IMR-90 (cell line): ENCODE results near the gene ZNF608. TPM values are rescaled to one million over a fixed set of nuclear protein-coding genes. Genes with fewer than 3 reads are reported as not detected.

Experiments used
- ATAC-seq: fragments of 200-7000 bp; cut with Tn5 transposase; 2 replicates; pipeline ENCODE4 v1.9.1; 2020; ENCODE audit warnings: low read depth, mild to moderate bottlenecking, moderate library complexity
- BruUV-seq: library from RNA; stranded (reverse); fragments of 400-500 nt; replicated peaks from 2 replicates; lab custom pipeline; 2021; lab: Mats Ljungman, UMichigan
- CTCF ChIA-PET: fragments of 300-600 bp; formaldehyde crosslinking; extraction: SDS; loops from one replicate; lab custom pipeline; 2021; ENCODE audit warnings: antibody characterized with exemption; lab: Yijun Ruan, JAX
- POLR2A ChIA-PET: fragments of 300-600 bp; sonication (Branson Sonifier 250); formaldehyde crosslinking; loops from one replicate; lab custom pipeline; 2022; ENCODE audit warnings: antibody characterized with exemption; ENCODE audit not compliant: unreplicated experiment; lab: Charles Lee
- DNase-seq: peaks from one replicate; pipeline ENCODE4 v3.0.0; 2013
- H2AFZ ChIP-seq: replicated peaks from 2 replicates; pipeline ENCODE3; 2013; ENCODE audit warnings: low read length, mild to moderate bottlenecking; ENCODE audit not compliant: poor library complexity
- H2AK5ac ChIP-seq: 2 replicates; pipeline ENCODE4 v1.6.1; 2013; ENCODE audit warnings: low read depth, low read length, inconsistent platforms
- H2AK9ac ChIP-seq: replicated peaks from 2 replicates; pipeline ENCODE3; 2013; ENCODE audit warnings: mild to moderate bottlenecking, low read depth, low read length, moderate library complexity; ENCODE audit not compliant: poor library complexity
- H2BK120ac ChIP-seq: 2 replicates; pipeline ENCODE4 v1.6.1; 2013; ENCODE audit warnings: low read depth, low read length, inconsistent platforms
- H2BK15ac ChIP-seq: 3 replicates; pipeline ENCODE4 v1.6.1; 2013; ENCODE audit warnings: low read depth, low read length, inconsistent platforms
- H2BK20ac ChIP-seq: 2 replicates; pipeline ENCODE4 v1.6.1; 2013; ENCODE audit warnings: low read depth, mild to moderate bottlenecking, inconsistent platforms, low read length, moderate library complexity
- H2BK5ac ChIP-seq: 2 replicates; pipeline ENCODE4 v1.6.1; 2013; ENCODE audit warnings: mild to moderate bottlenecking, low read depth, low read length, inconsistent platforms; ENCODE audit not compliant: poor library complexity, severe bottlenecking
- H3K14ac ChIP-seq: replicated peaks from 2 replicates; pipeline ENCODE4 v1.6.1; 2013; ENCODE audit warnings: low read depth, low read length, inconsistent platforms
- H3K18ac ChIP-seq: 2 replicates; pipeline ENCODE4 v1.6.1; 2013; ENCODE audit warnings: low read depth, low read length, control low read depth
- H3K23ac ChIP-seq: 2 replicates; pipeline ENCODE4 v1.6.1; 2013; ENCODE audit warnings: low read depth, low read length, inconsistent platforms
- H3K27ac ChIP-seq: 2 replicates; pipeline ENCODE4 v1.5.1; 2013; ENCODE audit warnings: mild to moderate bottlenecking, control low read depth, low read length; ENCODE audit not compliant: insufficient read depth
- H3K27me3 ChIP-seq: 2 replicates; pipeline ENCODE4 v1.6.1; 2013; ENCODE audit warnings: low read length; ENCODE audit not compliant: control insufficient read depth, insufficient read depth
- H3K36me3 ChIP-seq: 2 replicates; pipeline ENCODE4 v1.6.1; 2013; ENCODE audit warnings: low read length, mixed read lengths; ENCODE audit not compliant: control insufficient read depth, insufficient read depth
- H3K4ac ChIP-seq: 2 replicates; pipeline ENCODE4 v1.6.1; 2013; ENCODE audit warnings: low read depth, low read length, inconsistent platforms
- H3K4me1 ChIP-seq: 2 replicates; pipeline ENCODE4 v1.6.1; 2013; ENCODE audit warnings: low read length, mixed read lengths; ENCODE audit not compliant: control insufficient read depth, insufficient read depth
- H3K4me2 ChIP-seq: 2 replicates; pipeline ENCODE4 v1.6.1; 2013; ENCODE audit warnings: low read depth, mild to moderate bottlenecking, control low read depth, low read length, moderate library complexity
- H3K4me3 ChIP-seq: 2 replicates; pipeline ENCODE4 v1.5.1; 2013; ENCODE audit warnings: low read depth, mild to moderate bottlenecking, control low read depth, low read length, moderate library complexity; ENCODE audit not compliant: insufficient read depth
- H3K56ac ChIP-seq: 2 replicates; pipeline ENCODE4 v1.6.1; 2013; ENCODE audit warnings: low read length, inconsistent platforms; ENCODE audit not compliant: insufficient read depth; ENCODE audit errors: extremely low read depth
- H3K79me1 ChIP-seq, 2 experiments: 2 replicates each; pipeline ENCODE4 v1.6.1; 2013; ENCODE audit warnings: low read length in 2 of 2, inconsistent platforms in 1 of 2, low read depth in 1 of 2
- H3K9ac ChIP-seq: 2 replicates; pipeline ENCODE4 v1.6.1; 2013; ENCODE audit warnings: low read depth, low read length, control low read depth
- H3K9me1 ChIP-seq: 2 replicates; pipeline ENCODE4 v1.6.1; 2013; ENCODE audit warnings: low read length, inconsistent platforms; ENCODE audit not compliant: insufficient read depth
- H3K9me3 ChIP-seq: 2 replicates; pipeline ENCODE4 v1.6.1; 2013; ENCODE audit warnings: low read length; ENCODE audit not compliant: control insufficient read depth, insufficient read depth
- H4K20me1 ChIP-seq: 2 replicates; pipeline ENCODE4 v1.6.1; 2013; ENCODE audit warnings: low read length, inconsistent platforms; ENCODE audit not compliant: insufficient read depth
- H4K5ac ChIP-seq: 2 replicates; pipeline ENCODE4 v1.6.1; 2013; ENCODE audit warnings: mild to moderate bottlenecking, low read depth, low read length, control low read depth
- H4K8ac ChIP-seq, 2 experiments: 2 replicates each; pipeline ENCODE4 v1.6.1; 2013; ENCODE audit warnings: low read depth in 2 of 2, low read length in 2 of 2, control low read depth in 1 of 2, inconsistent platforms in 1 of 2
- H4K91ac ChIP-seq: 2 replicates; pipeline ENCODE4 v1.6.1; 2013; ENCODE audit warnings: low read depth, low read length, inconsistent platforms; ENCODE audit not compliant: insufficient read depth
- ELK1 ChIP-seq: fragments of 150-350 bp; IDR thresholded peaks from 2 replicates; pipeline ENCODE4 v1.6.1; 2016; ENCODE audit warnings: low read depth, mild to moderate bottlenecking, low read length, moderate library complexity, borderline replicate concordance
- USF2 ChIP-seq: fragments of 150-350 bp; IDR thresholded peaks from 2 replicates; pipeline ENCODE4 v1.6.1; 2017; ENCODE audit warnings: mild to moderate bottlenecking, antibody characterized with exemption, low read length, low read depth
- WGBS, 2 experiments: methylation state at CpG; one replicate each; pipeline versions ENCODE4 v1.1.5 to v1.1.7; 2013; ENCODE audit warnings: missing lambda C conversion rate in 2 of 2; ENCODE audit not compliant: insufficient read length in 1 of 2; ENCODE audit errors: extremely low coverage in 2 of 2; 5-methylcytosine and 5-hydroxymethylcytosine counted together
- dilution Hi-C: fragments of 300-500 bp; cut with HindIII; formaldehyde crosslinking; loops from one replicate; pipeline ENCODE4 v1.14.3; 2018; ENCODE audit warnings: low sequenced_read_pairs; ENCODE audit not compliant: unreplicated experiment
- in situ Hi-C: fragments of 300-500 bp; cut with MboI; formaldehyde crosslinking; loops from 3 replicates; pipeline ENCODE4 v1.14.3; 2019; ENCODE audit warnings: low sequenced_read_pairs, inconsistent platforms, mixed read lengths
- intact Hi-C: fragments of 100-400 bp; cut with micrococcal nuclease; formaldehyde crosslinking; loops from 2 replicates; pipeline ENCODE4 v1.10.0; 2022
- polyA plus RNA-seq, 3 experiments: library from polyadenylated mRNA; depleted of rRNA; stranded (reverse); fragments of >200 nt; gene quantifications; 2 replicates each; pipeline ENCODE4 v1.2.3, GENCODE V29; 2012; ENCODE audit warnings: low replicate concordance in 1 of 3
- total RNA-seq: library from RNA; depleted of rRNA; stranded (reverse); fragments of >200 nt; gene quantifications from 2 replicates; pipeline ENCODE4 v1.2.3, GENCODE V29; 2012

ZNF608 gene
- total and polyA plus RNA-seq, 2 of the 4 experiments (the other 2 are of a cell fraction) = 9.8 to 15.1 TPM

GRCh38 chr5:124719113-124719967 lies 27.1 kb downstream of the ZNF608 start:
- dilution Hi-C loops = no loop called here
- no peak overlapping the region for H4K5ac ChIP-seq

More at GRCh38 chr5:124719113-124719967, 27.1 kb downstream of the ZNF608 start:
- Histone ChIP-seq H3K9me3 (no peaks in the 10 kb centered on the region), H3K23ac (no peak overlapping the region), H2AK9ac (no peak overlapping the region), H3K9ac (no peak overlapping the region), H3K14ac (no peak overlapping the region), H3K36me3 (no peaks in the 10 kb centered on the region), H4K8ac (no peak overlapping the region), H2BK5ac (no peak overlapping the region), H3K27ac (no peak overlapping the region), H4K91ac (no peak overlapping the region), H3K4me2 (no peak overlapping the region), H3K4me3 (no peak overlapping the region), H3K4me1 (no peaks in the 10 kb centered on the region), H2BK120ac (no peak overlapping the region), H3K27me3 (no peaks in the 10 kb centered on the region), H3K9me1 (no peaks in the 10 kb centered on the region; the same call in 1 of the 2 replicates), H3K56ac (no peak overlapping the region), H3K79me1 (peaks cover 27 to 41% of the 10 kb centered on the region in 2 experiments; a peak in 3 of 4 replicates), H2BK20ac (0 out of 2 replicates have a peak overlapping the region, but pooled peaks have one; percentile 7), H4K20me1 (peaks cover 3% of the 10 kb centered on the region; the same call in 1 of the 2 replicates), H3K4ac (no peak overlapping the region), H2BK15ac (no peak overlapping the region), H2AFZ (no peak overlapping the region), H2AK5ac (no peak overlapping the region), H3K18ac (no peak overlapping the region)
- ChIA-PET CTCF (no interaction called here), POLR2A (no interaction called here)
- TF ChIP-seq ELK1 = no peak
- TF ChIP-seq USF2 = no peak
- WGBS, 2 experiments = no CpG with 5 or more reads among the region's 4 CpGs
- DNase-seq (no peak), ATAC-seq (no peak)
- intact Hi-C loops (no loop called here), in situ Hi-C loops (no loop called here)
- BruUV-seq = no TSS peak
